MCF 10A (cell line): Measurements from ENCODE around the gene CORO2A. TPM values are rescaled to one million over a fixed set of nuclear protein-coding genes. Genes with fewer than 3 reads are reported as not detected.
A peak's percentile ranks its signal among the peaks of the same experiment; 100 is the strongest.

Source experiments
- BruUV-seq: library from RNA; stranded (reverse); fragments of 400-500 nt; replicated peaks from 2 replicates; lab custom pipeline; 2021; lab: Mats Ljungman, UMichigan
- CTCF ChIA-PET: fragments of 300-600 bp; sonication (Branson Sonifier 250); formaldehyde crosslinking; extraction: SDS; loops from one replicate; lab custom pipeline; 2021; ENCODE audit warnings: antibody characterized with exemption, inconsistent platforms; lab: Yijun Ruan, JAX
- POLR2A ChIA-PET: fragments of 300-600, 350-650 bp; sonication (Branson Sonifier 250); formaldehyde crosslinking; extraction: SDS; loops from one replicate; lab custom pipeline; 2020; ENCODE audit warnings: antibody characterized with exemption, inconsistent platforms; lab: Yijun Ruan, JAX
- DNase-seq: peaks from one replicate; pipeline ENCODE4 v3.0.0-alpha.2; 2018; ENCODE audit not compliant: unreplicated experiment
- H3K27ac Mint-ChIP-seq: one replicate; pipeline ENCODE4 v1.8.0; 2022; ENCODE audit warnings: mild to moderate bottlenecking, low read depth, mixed read lengths; ENCODE audit not compliant: unreplicated experiment
- H3K27me3 Mint-ChIP-seq: one replicate; pipeline ENCODE4 v1.8.0; 2022; ENCODE audit warnings: mixed read lengths; ENCODE audit not compliant: insufficient read depth, unreplicated experiment
- H3K36me3 Mint-ChIP-seq: one replicate; pipeline ENCODE4 v1.8.0; 2022; ENCODE audit warnings: mild to moderate bottlenecking, moderate library complexity, mixed read lengths; ENCODE audit not compliant: insufficient read depth, unreplicated experiment
- H3K4me1 Mint-ChIP-seq: one replicate; pipeline ENCODE4 v1.8.0; 2022; ENCODE audit warnings: mixed read lengths; ENCODE audit not compliant: insufficient read depth, unreplicated experiment
- H3K4me3 Mint-ChIP-seq: one replicate; pipeline ENCODE4 v1.8.0; 2022; ENCODE audit warnings: mild to moderate bottlenecking, moderate library complexity, mixed read lengths; ENCODE audit not compliant: unreplicated experiment
- H3K9me3 Mint-ChIP-seq: one replicate; pipeline ENCODE4 v1.8.0; 2022; ENCODE audit warnings: mixed read lengths; ENCODE audit not compliant: unreplicated experiment
- CTCF ChIP-seq: fragments of 200-600 bp; IDR thresholded peaks from one replicate; pipeline ENCODE4 v1.8.0; 2022; ENCODE audit warnings: antibody characterized with exemption, mild to moderate bottlenecking; ENCODE audit not compliant: unreplicated experiment
- intact Hi-C: fragments of 100-400 bp; cut with micrococcal nuclease; formaldehyde crosslinking; loops from 2 replicates; pipeline ENCODE4 v1.14.1; 2022
- total RNA-seq: library from RNA; stranded (reverse); gene quantifications from 2 replicates; pipeline ENCODE4 v1.2.3, GENCODE V29; 2022

Gene CORO2A
- total RNA-seq, 1 experiment from 2014 or later: 3.4 TPM

DNA sequence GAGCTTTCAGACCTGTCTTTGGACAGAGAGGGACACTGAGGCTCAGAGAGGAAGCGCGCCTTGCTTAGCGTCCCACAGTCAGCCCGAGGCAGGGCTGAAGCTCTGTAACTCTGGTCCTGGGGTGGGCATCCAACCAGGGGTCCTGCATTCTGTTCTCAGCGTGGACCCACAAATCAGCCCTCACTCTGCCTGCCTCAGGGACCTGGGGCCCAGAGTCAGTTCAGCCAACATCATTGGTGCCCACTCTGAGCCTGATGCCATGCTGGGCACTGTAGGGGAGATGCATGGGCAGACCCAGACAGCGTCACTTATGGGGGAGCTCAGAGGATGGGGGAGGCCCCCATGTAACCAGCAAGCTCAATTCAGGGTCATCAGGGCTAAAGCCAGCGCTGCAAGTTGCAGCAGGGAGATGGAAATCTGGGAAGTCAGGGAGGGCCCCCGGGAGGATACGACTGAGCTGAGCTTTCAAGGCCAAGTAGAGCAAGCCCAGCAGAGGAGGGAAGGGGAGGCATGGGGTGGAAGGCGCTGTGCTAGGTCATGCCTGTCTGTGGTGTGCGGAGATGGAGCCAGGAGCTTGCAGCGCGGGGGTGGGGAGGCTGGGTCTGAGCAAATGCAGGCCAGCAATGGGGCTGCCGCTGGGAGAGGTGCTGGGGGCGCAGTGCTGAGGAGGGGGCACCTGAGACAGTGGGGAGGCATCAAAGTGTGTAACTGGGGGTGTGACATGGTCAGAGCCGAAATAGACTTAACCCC lies 21.1 kb downstream of the CORO2A start:
- intact Hi-C loops: no loop called here
- H3K4me1 Mint-ChIP-seq: no peaks in the 10 kb centered on the region
- CTCF ChIA-PET: interaction anchor here (0.7 to 1.2 kb wide), 4 partner anchors 9 to 25 kb away, joined by 3 to 5 read pairs (median 3); no protein-coding TSS in a partner anchor
- POLR2A ChIA-PET: no interaction called here
- no peaks in the 10 kb centered on the region for H3K9me3 Mint-ChIP-seq
- BruUV-seq: no TSS peak
- H3K27ac Mint-ChIP-seq: no peak overlapping the region
- no peaks in the 10 kb centered on the region for H3K36me3 Mint-ChIP-seq
- no peak for TF ChIP-seq CTCF
- DNase-seq: no peak
- H3K27me3 Mint-ChIP-seq: no peaks in the 10 kb centered on the region
- no peak overlapping the region for H3K4me3 Mint-ChIP-seq

- H3K27ac Mint-ChIP-seq: peak overlapping the region; percentile 91
- H3K4me1 Mint-ChIP-seq: no peaks in the 10 kb centered on the region
- CTCF ChIA-PET: no interaction called here
- no peaks in the 10 kb centered on the region for H3K27me3 Mint-ChIP-seq
- H3K4me3 Mint-ChIP-seq: no peak overlapping the region
- POLR2A ChIA-PET: no interaction called here
- H3K9me3 Mint-ChIP-seq: no peaks in the 10 kb centered on the region
- intact Hi-C loops: no loop called here
- DNase-seq: peak; percentile 31
- H3K36me3 Mint-ChIP-seq: no peaks in the 10 kb centered on the region
- no TSS peak for BruUV-seq
- no peak for TF ChIP-seq CTCF
Observed at GRCh38 chr9:98168941-98169488, 23.4 kb downstream of the CORO2A start.

DNA sequence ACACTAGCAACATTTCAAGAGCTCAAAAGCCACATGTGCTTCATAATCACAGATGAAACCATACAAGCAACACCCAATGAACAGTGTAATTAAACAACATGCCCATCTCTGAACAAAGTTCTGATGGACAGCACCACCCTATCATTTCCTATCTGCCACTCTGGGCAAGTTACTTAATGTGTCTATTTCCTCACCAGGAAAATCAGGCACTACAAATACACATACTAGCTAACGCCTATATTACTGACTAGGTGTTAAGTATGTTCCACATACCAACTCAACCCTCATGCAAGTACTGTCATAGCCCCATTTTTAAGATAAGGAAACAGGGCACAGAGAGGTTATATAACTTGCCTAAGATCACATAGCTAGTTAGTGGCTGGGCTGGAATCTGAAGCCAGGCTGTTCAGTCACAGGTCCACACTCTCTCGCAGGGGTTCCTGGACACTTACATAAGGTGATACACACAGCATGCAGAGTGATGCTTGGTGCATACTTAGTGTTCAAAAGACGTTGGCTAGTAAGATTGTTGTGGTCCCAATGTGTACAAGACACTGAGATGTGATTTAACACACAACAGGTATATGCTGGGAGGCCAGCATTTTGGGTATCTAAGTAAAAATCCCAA lies 24.2 kb downstream of the CORO2A start:
- intact Hi-C loops: no loop called here
- H3K4me3 Mint-ChIP-seq: no peak overlapping the region

More for the DNA sequence above, 24.2 kb downstream of the CORO2A start:
- H3K27ac Mint-ChIP-seq: no peak overlapping the region
- H3K36me3 Mint-ChIP-seq: no peaks in the 10 kb centered on the region
- TF ChIP-seq CTCF: no peak
- DNase-seq: no peak
- no peaks in the 10 kb centered on the region for H3K4me1 Mint-ChIP-seq
- no peaks in the 10 kb centered on the region for H3K9me3 Mint-ChIP-seq
- ChIA-PET CTCF (no interaction called here), POLR2A (interaction anchor here (0.8 kb wide), 1 partner anchor 13 kb away, joined by 3 read pairs; no protein-coding TSS in a partner anchor)
- no TSS peak for BruUV-seq
- H3K27me3 Mint-ChIP-seq: no peaks in the 10 kb centered on the region
